HG03039 (cell line): ENCODE measurements around the gene ARHGAP11A.

ENCODE experiments used
- ATAC-seq: cut with Tn5 transposase; IDR thresholded peaks from one replicate; pipeline ENCODE4 v1.9.1; 2021; ENCODE audit warnings: mild to moderate bottlenecking, moderate library complexity; ENCODE audit not compliant: unreplicated experiment

ARHGAP11A gene

DNA sequence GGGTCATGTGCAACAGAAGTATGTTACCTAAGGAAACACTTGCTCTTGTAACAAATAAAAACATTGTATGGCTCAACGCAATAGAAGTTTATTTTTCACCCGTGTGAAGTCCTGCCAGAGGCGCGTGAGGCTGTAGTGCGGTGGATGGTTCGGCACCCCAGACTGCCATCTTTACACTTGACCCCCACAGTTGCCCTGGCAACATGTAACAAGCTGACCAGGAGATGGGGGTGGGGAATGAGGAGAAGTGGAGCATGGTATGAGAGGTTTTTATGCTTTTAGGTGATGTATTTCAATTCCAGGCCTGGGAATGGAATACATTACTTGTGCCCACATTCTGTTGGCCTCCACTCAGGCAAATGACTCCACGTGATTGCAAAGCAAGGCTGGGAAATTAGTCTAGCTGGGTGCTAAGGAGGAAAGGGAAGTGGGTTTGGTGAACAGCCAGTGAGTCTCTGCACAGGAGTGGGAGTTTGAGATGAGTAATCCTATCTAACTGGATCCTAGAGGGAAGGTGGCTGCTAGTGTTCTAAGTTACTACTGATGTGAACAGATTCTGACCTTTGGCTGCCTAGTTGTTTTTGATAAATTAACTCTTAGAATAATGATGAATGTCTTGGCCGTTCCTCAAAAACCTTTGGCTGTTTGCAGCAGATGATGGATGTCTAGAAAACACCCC lies 68.7 kb downstream of the ARHGAP11A start:
- ATAC-seq, result no peak

DNA sequence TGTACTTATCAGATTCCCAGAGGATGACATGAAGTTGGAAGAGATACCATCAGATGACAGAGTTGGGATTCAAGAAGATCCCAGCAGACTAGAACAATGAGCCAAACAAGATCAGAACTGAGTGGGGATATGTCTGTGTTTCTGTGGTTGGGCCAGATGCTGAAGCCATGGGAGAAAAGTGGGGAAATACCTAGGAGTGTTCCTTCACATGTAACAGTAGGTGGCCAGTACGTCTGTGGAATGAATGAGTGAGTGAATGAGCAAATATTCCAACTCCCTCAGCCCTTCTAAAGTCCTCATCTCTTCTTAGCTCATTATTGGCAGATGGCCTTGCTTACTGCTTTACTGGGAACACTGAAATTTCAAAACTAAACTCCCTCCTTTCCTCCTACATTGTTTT lies 70.3 kb downstream of the ARHGAP11A start:
- ATAC-seq, result no peak

DNA sequence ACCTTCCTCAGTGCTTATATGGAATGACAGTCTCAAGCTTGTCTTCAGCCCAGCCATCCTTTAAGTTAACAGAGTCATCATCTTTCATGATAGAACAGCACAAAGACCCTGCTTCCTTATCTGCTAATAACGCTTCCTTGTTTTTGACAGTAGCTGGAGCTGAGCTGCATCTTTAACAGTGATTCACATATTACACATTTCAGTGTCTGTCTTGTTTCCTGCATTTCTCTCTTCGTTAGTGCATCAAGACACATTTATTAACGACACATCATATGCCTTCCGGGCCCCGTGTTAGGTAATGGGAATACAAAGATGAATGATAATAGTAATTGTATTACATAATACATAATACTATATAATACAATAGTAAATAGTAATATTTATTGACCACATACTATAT lies 72.3 kb downstream of the ARHGAP11A start:
- no peak for ATAC-seq

- no peak for ATAC-seq
Measured at GRCh38 chr15:32688151-32688639, 72.9 kb downstream of the ARHGAP11A start.
